Measurements from ENCODE around the gene VMP1. TPM values are rescaled to one million over a fixed set of nuclear protein-coding genes. Genes with fewer than 3 reads are reported as not detected.

Gene VMP1
- total and polyA plus RNA-seq, 2 of the 13 experiments (the other 11 are each of a cell fraction or from before 2014, with no cell fraction given): 186 to 271 TPM

DNA sequence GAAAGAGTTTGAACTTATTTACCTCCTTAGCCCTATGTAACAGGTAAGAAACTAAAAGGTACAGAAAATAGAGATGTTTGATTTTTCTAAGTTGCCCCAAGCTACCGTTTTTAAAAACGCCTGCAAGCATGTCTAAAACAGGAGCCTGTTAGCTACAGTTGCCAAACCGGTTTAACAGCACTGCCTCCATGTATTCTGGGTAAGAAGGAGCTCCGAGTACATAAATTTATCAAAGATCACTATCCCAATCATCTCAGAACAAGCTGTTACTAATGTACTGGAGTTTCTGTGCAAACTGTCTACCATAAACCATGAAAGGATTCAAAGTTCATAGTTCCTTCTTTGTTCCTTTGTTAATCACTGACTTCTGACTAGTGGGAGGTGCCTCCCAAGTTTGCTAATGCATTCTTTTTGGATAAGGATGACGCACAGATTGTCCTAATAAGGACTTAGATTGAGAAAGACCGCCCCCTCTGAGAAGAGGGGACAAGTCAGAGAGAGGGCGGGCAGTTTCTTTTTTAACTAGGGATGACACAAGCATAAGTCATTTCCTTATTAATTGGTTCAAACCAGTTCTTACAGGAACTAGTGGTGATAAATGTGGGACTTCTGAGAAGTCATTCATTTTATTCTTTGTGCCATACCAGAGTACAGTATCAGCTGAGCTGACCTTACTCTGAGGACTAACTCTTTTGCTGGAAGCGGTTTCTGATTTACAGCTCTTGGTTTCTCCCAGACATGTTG, 130.0 kb downstream of the VMP1 start (continued):
- TF ChIP-seq POLR2G (IDR thresholded peaks at IDR 0.05; ENCODE audit: low read depth, low read length): peak; percentile 99
- no peak for TF ChIP-seq ZNF121 (CRISPR knock-in tag; IDR thresholded peaks at IDR 0.05)
- TF ChIP-seq ZNF253 (CRISPR knock-in tag; IDR thresholded peaks at IDR 0.05; ENCODE audit: borderline replicate concordance): no peak
- TF ChIP-seq REL (CRISPR knock-in tag; conservative IDR thresholded peaks at IDR 0.05): no peak
- no peak for TF ChIP-seq TEAD2 (CRISPR knock-in tag; IDR thresholded peaks at IDR 0.05)
- TF ChIP-seq NFIB (CRISPR knock-in tag; IDR thresholded peaks at IDR 0.05; ENCODE audit: borderline replicate concordance): no peak
- TF ChIP-seq ISX (CRISPR knock-in tag; conservative IDR thresholded peaks at IDR 0.05): no peak
- TF ChIP-seq FOXA1 (IDR thresholded peaks at IDR 0.05): no peak
- TF ChIP-seq FOXA1 (CRISPR knock-in tag; IDR thresholded peaks at IDR 0.05): peak; percentile 42
- TF ChIP-seq ZNF598 (CRISPR knock-in tag; IDR thresholded peaks at IDR 0.05; ENCODE audit: borderline replicate concordance): no peak
- no peak for TF ChIP-seq ZNF446 (CRISPR knock-in tag; IDR thresholded peaks at IDR 0.05)
- TF ChIP-seq IKZF4 (CRISPR knock-in tag; IDR thresholded peaks at IDR 0.05; ENCODE audit: borderline replicate concordance, low read depth, not compliant biosample characterization): no peak
- TF ChIP-seq, protein P1, sequence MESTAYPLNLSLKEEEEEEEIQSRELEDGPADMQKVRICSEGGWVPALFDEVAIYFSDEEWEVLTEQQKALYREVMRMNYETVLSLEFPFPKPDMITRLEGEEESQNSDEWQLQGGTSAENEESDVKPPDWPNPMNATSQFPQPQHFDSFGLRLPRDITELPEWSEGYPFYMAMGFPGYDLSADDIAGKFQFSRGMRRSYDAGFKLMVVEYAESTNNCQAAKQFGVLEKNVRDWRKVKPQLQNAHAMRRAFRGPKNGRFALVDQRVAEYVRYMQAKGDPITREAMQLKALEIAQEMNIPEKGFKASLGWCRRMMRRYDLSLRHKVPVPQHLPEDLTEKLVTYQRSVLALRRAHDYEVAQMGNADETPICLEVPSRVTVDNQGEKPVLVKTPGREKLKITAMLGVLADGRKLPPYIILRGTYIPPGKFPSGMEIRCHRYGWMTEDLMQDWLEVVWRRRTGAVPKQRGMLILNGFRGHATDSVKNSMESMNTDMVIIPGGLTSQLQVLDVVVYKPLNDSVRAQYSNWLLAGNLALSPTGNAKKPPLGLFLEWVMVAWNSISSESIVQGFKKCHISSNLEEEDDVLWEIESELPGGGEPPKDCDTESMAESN (CRISPR knock-in tag; conservative IDR thresholded peaks at IDR 0.05): 0 out of 2 replicates have a peak, but pooled peaks have one; percentile 15
- no peak for TF ChIP-seq ZNF660 (CRISPR knock-in tag; IDR thresholded peaks at IDR 0.05; ENCODE audit: borderline replicate concordance, low read depth)
- TF ChIP-seq KMT2B (CRISPR knock-in tag; IDR thresholded peaks at IDR 0.05): peak; percentile 79; the same call in 1 of the 2 replicates
- 0 out of 2 replicates have a peak, but pooled peaks have one; percentile 18 for TF ChIP-seq ZNF337 (CRISPR knock-in tag; IDR thresholded peaks at IDR 0.05; ENCODE audit: borderline replicate concordance, low read depth)
- TF ChIP-seq ZNF672 (CRISPR knock-in tag; IDR thresholded peaks at IDR 0.05): no peak
- TF ChIP-seq ZNF460 (CRISPR knock-in tag; IDR thresholded peaks at IDR 0.05; ENCODE audit: borderline replicate concordance): no peak
- TF ChIP-seq ZNF44 (CRISPR knock-in tag; IDR thresholded peaks at IDR 0.05): no peak
- peak; percentile 96; the same call in 1 of the 2 replicates for TF ChIP-seq ZNF792 (CRISPR knock-in tag; IDR thresholded peaks at IDR 0.05)
- TF ChIP-seq MTF1 (CRISPR knock-in tag; IDR thresholded peaks at IDR 0.05): peak; percentile 48; the same call in 1 of the 2 replicates
- TF ChIP-seq ZNF382 (CRISPR knock-in tag; IDR thresholded peaks at IDR 0.05; ENCODE audit: borderline replicate concordance): no peak
- TF ChIP-seq ATAD3A (CRISPR knock-in tag; IDR thresholded peaks at IDR 0.05): no peak
- peak; percentile 63 for TF ChIP-seq NKX3-1 (CRISPR knock-in tag; IDR thresholded peaks at IDR 0.05)
- TF ChIP-seq ARNTL (CRISPR knock-in tag; IDR thresholded peaks at IDR 0.05): peak; percentile 59
- TF ChIP-seq, protein P2, sequence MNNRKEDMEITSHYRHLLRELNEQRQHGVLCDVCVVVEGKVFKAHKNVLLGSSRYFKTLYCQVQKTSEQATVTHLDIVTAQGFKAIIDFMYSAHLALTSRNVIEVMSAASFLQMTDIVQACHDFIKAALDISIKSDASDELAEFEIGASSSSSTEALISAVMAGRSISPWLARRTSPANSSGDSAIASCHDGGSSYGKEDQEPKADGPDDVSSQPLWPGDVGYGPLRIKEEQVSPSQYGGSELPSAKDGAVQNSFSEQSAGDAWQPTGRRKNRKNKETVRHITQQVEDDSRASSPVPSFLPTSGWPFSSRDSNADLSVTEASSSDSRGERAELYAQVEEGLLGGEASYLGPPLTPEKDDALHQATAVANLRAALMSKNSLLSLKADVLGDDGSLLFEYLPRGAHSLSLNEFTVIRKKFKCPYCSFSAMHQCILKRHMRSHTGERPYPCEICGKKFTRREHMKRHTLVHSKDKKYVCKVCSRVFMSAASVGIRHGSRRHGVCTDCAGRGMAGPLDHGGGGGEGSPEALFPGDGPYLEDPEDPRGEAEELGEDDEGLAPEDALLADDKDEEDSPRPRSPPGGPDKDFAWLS (CRISPR knock-in tag; IDR thresholded peaks at IDR 0.05; ENCODE audit: borderline replicate concordance): no peak
- peak; percentile 99 for TF ChIP-seq MIXL1 (CRISPR knock-in tag; IDR thresholded peaks at IDR 0.05)
- TF ChIP-seq ZNF670 (CRISPR knock-in tag; IDR thresholded peaks at IDR 0.05; ENCODE audit: borderline replicate concordance): peak; percentile 65; the same call in 1 of the 2 replicates
- TF ChIP-seq DNMT3B (CRISPR knock-in tag; conservative IDR thresholded peaks at IDR 0.05): peak; percentile 66
- TF ChIP-seq FOXP1 (IDR thresholded peaks at IDR 0.05): no peak
- peak; percentile 78; the same call in 1 of the 2 replicates for TF ChIP-seq FOXP1 (CRISPR knock-in tag; IDR thresholded peaks at IDR 0.05)
